Nephron progenitor cell (in vitro differentiated cells): ENCODE results near the gene CREG2.

Source experiments
- DNase-seq: peaks from one replicate; pipeline ENCODE4 v3.0.0; 2021
- H3K27ac Mint-ChIP-seq: 2 replicates; pipeline ENCODE4 v1.8.0; 2021; ENCODE audit warnings: mild to moderate bottlenecking, moderate library complexity, mixed read lengths
- H3K27me3 Mint-ChIP-seq: 2 replicates; pipeline ENCODE4 v1.8.0; 2021; ENCODE audit warnings: mild to moderate bottlenecking, low read depth, mixed read lengths; ENCODE audit not compliant: poor library complexity
- H3K36me3 Mint-ChIP-seq: 2 replicates; pipeline ENCODE4 v1.8.0; 2021; ENCODE audit warnings: low read depth, mixed read lengths
- H3K4me1 Mint-ChIP-seq: 2 replicates; pipeline ENCODE4 v1.8.0; 2021; ENCODE audit warnings: mixed read lengths
- H3K4me3 Mint-ChIP-seq: 2 replicates; pipeline ENCODE4 v1.8.0; 2021; ENCODE audit warnings: mild to moderate bottlenecking, moderate library complexity, mixed read lengths
- H3K9me3 Mint-ChIP-seq: 2 replicates; pipeline ENCODE4 v1.8.0; 2021; ENCODE audit warnings: mild to moderate bottlenecking, moderate library complexity, mixed read lengths
- CTCF ChIP-seq: fragments of 200-600 bp; sonication (generic); IDR thresholded peaks from 2 replicates; pipeline ENCODE4 v1.5.0; 2021; ENCODE audit warnings: antibody characterized with exemption

CREG2 gene

GRCh38 chr2:101310090-101310833 lies 77.0 kb downstream of the CREG2 start:
- no peak overlapping the region for H3K27ac Mint-ChIP-seq
- peaks cover 13% of the 10 kb centered on the region for H3K36me3 Mint-ChIP-seq
- no peak for TF ChIP-seq CTCF
- peak overlapping the region; percentile 65 for H3K4me3 Mint-ChIP-seq
- DNase-seq = no peak
- H3K27me3 Mint-ChIP-seq = peaks cover 5% of the 10 kb centered on the region
- peaks cover 40% of the 10 kb centered on the region for H3K4me1 Mint-ChIP-seq
- peaks cover 3% of the 10 kb centered on the region for H3K9me3 Mint-ChIP-seq

- DNase-seq = peak; percentile 97
- Mint-ChIP-seq H3K27me3 (peaks cover 5% of the 10 kb centered on the region), H3K4me3 (peak within 1 kb of the TSS; percentile 89), H3K27ac (peak within 1 kb of the TSS; percentile 32), H3K36me3 (peaks cover 25% of the 10 kb centered on the region), H3K4me1 (peaks cover 42% of the 10 kb centered on the region), H3K9me3 (peaks cover 3% of the 10 kb centered on the region)
- no peak for TF ChIP-seq CTCF
Measured at GRCh38 chr2:101308432-101309210, 78.7 kb downstream of the CREG2 start, which contains the start of gene RNF149. Gene RNF149 (minus strand): TSS chr2:101308701. CDS start chr2:101308588, 113 bp downstream.

GRCh38 chr2:101307950-101308431 lies 79.3 kb downstream of the CREG2 start:
- DNase-seq = peak; percentile 35
- no peak overlapping the region for H3K27ac Mint-ChIP-seq
- peaks cover 5% of the 10 kb centered on the region for H3K27me3 Mint-ChIP-seq
- H3K36me3 Mint-ChIP-seq = peaks cover 28% of the 10 kb centered on the region
- H3K4me1 Mint-ChIP-seq = peaks cover 42% of the 10 kb centered on the region
- no peak for TF ChIP-seq CTCF
- H3K9me3 Mint-ChIP-seq = peaks cover 3% of the 10 kb centered on the region
- peak overlapping the region; percentile 89 for H3K4me3 Mint-ChIP-seq

GRCh38 chr2:101307503-101307902 lies 79.8 kb downstream of the CREG2 start:
- Mint-ChIP-seq H3K9me3 (peaks cover 3% of the 10 kb centered on the region), H3K4me1 (peaks cover 42% of the 10 kb centered on the region), H3K27ac (peak overlapping the region; percentile 32), H3K4me3 (peak overlapping the region; percentile 89), H3K27me3 (peaks cover 5% of the 10 kb centered on the region), H3K36me3 (peaks cover 33% of the 10 kb centered on the region)
- TF ChIP-seq CTCF = no peak
- DNase-seq = no peak

- peaks cover 3% of the 10 kb centered on the region for H3K9me3 Mint-ChIP-seq
- peaks cover 42% of the 10 kb centered on the region for H3K4me1 Mint-ChIP-seq
- H3K4me3 Mint-ChIP-seq = peak overlapping the region; percentile 89
Measured at GRCh38 chr2:101306410-101306809, 80.9 kb downstream of the CREG2 start.

More at GRCh38 chr2:101306410-101306809, 80.9 kb downstream of the CREG2 start:
- no peak overlapping the region for H3K27ac Mint-ChIP-seq
- TF ChIP-seq CTCF = no peak
- peaks cover 5% of the 10 kb centered on the region for H3K27me3 Mint-ChIP-seq
- no peak for DNase-seq
- peaks cover 44% of the 10 kb centered on the region for H3K36me3 Mint-ChIP-seq
